Epithelial cell of prostate (primary cell): ENCODE measurements around the gene ANXA11.

ENCODE experiments used
- DNase-seq: peaks from one replicate; pipeline ENCODE4 v3.0.0-alpha.2; 2011; ENCODE audit warnings: low read depth, low spot score
- H3K27ac ChIP-seq: fragments of 450-650 bp; 2 replicates; pipeline ENCODE4 v1.5.1; 2017; ENCODE audit warnings: mild to moderate bottlenecking

Gene ANXA11

GRCh38 chr10:80126876-80127275 lies 78.5 kb downstream of the ANXA11 start:
- H3K27ac ChIP-seq: no peak overlapping the region
- no peak for DNase-seq

- no peak overlapping the region for H3K27ac ChIP-seq
- no peak for DNase-seq
Measured at GRCh38 chr10:80122746-80123145, 82.6 kb downstream of the ANXA11 start.

GRCh38 chr10:80122110-80122710 lies 83.1 kb downstream of the ANXA11 start:
- DNase-seq: no peak
- no peak overlapping the region for H3K27ac ChIP-seq

- no peak for DNase-seq
- no peak overlapping the region for H3K27ac ChIP-seq
Measured at GRCh38 chr10:80118669-80119068, 86.7 kb downstream of the ANXA11 start.

GRCh38 chr10:80110986-80111385 lies 94.4 kb downstream of the ANXA11 start:
- DNase-seq: no peak
- no peak overlapping the region for H3K27ac ChIP-seq

- no peak for DNase-seq
- H3K27ac ChIP-seq: no peak overlapping the region
Measured at GRCh38 chr10:80108576-80109239, 96.6 kb downstream of the ANXA11 start.

GRCh38 chr10:80104066-80104926 lies 101.0 kb downstream of the ANXA11 start:
- H3K27ac ChIP-seq: no peak overlapping the region
- DNase-seq: no peak
